Glomerular visceral epithelial cell (primary cell): Measurements from ENCODE around the gene CUL7.
"Not testable (repeated sequence)": the region's sequence is repeated elsewhere in the genome, so short reads cannot be mapped to it uniquely, and the experiment has no call there.

ENCODE experiments used
- DNase-seq: peaks from one replicate; pipeline ENCODE4 v3.0.0-alpha.2; 2016; ENCODE audit errors: extremely low spot score

Gene CUL7

GRCh38 chr6:43016176-43016942 lies 37.3 kb downstream of the CUL7 start:
- DNase-seq = no peak

- no peak for DNase-seq
These were observed 39.2 kb downstream of the CUL7 start for GRCh38 chr6:43014434-43014909.

GRCh38 chr6:43013843-43014433 lies 39.7 kb downstream of the CUL7 start, which contains the start of the genes KLHDC3 and MEA1:
KLHDC3 (plus strand) TSS chr6:43014249; CDS start chr6:43017193, 2,944 bp downstream.
MEA1 (minus strand) TSS chr6:43013946; CDS start chr6:43013813, 133 bp downstream.
- peak; percentile 100 for DNase-seq

GRCh38 chr6:43013097-43013842 lies 40.4 kb downstream of the CUL7 start:
- peak; percentile 52 for DNase-seq

- no peak for DNase-seq
These were observed 41.3 kb downstream of the CUL7 start for GRCh38 chr6:43012364-43012763.

- DNase-seq = no peak
These were observed 42.4 kb downstream of the CUL7 start for GRCh38 chr6:43011207-43011606.

GRCh38 chr6:43009124-43009523 lies 44.5 kb downstream of the CUL7 start:
- peak; percentile 36 for DNase-seq

GRCh38 chr6:43007126-43007525 lies 46.5 kb downstream of the CUL7 start:
- DNase-seq = no peak

- DNase-seq = no peak
These were observed 47.4 kb downstream of the CUL7 start for GRCh38 chr6:43006251-43006650.

- DNase-seq = no peak
These were observed 47.8 kb downstream of the CUL7 start for GRCh38 chr6:43005844-43006243.

- DNase-seq = no peak
These were observed 51.8 kb downstream of the CUL7 start for GRCh38 chr6:43001843-43002242.

- not testable (repeated sequence) for DNase-seq
These were observed 55.4 kb downstream of the CUL7 start for GRCh38 chr6:42998205-42998604.

- DNase-seq = peak; percentile 22
These were observed 57.1 kb downstream of the CUL7 start for GRCh38 chr6:42996513-42996912.

- no peak for DNase-seq
These were observed 60.2 kb downstream of the CUL7 start for GRCh38 chr6:42993445-42993844.

- DNase-seq = no peak
These were observed 63.7 kb downstream of the CUL7 start for GRCh38 chr6:42989923-42990322.

- DNase-seq = no peak
These were observed 65.1 kb downstream of the CUL7 start for GRCh38 chr6:42988486-42989020.
